Keratinocyte (primary cell): ENCODE data around the gene DEFB128.

Experiments
- CTCF ChIP-seq, 3 experiments: IDR thresholded peaks in 1 of 3; conservative IDR thresholded peaks in 1 of 3; optimal IDR thresholded peaks in 1 of 3; 2 replicates in 2 of 3; 3 replicates in 1 of 3; pipeline versions ENCODE3 to v1.5.1; 2011; ENCODE audit warnings: low read length in 3 of 3, mild to moderate bottlenecking in 3 of 3, moderate library complexity in 2 of 3, control low read depth in 1 of 3, inconsistent platforms in 1 of 3; ENCODE audit not compliant: insufficient read depth in 2 of 3; ENCODE audit errors: extremely low read depth in 1 of 3
- EZH2 ChIP-seq: IDR thresholded peaks from one replicate; pipeline ENCODE4 v1.6.1; 2012; ENCODE audit warnings: inconsistent platforms, mild to moderate bottlenecking, low read length, moderate library complexity

GRCh38 chr20:145877-146276 lies 43.6 kb downstream of the DEFB128 start:
- TF ChIP-seq CTCF (optimal IDR thresholded peaks at IDR 0.05 in 1 of 3, IDR thresholded peaks at IDR 0.05 in 1 of 3, conservative IDR thresholded peaks at IDR 0.05 in 1 of 3; ENCODE audit: extremely low read depth in 1 of 3, insufficient read depth in 2 of 3, low read length in 3 of 3) (no peak), EZH2 (no peak)
